Karpas-422 (cell line): ENCODE results near the gene UCN3. TPM values are rescaled to one million over a fixed set of nuclear protein-coding genes. Genes with fewer than 3 reads are reported as not detected.
A peak's percentile ranks its signal among the peaks of the same experiment; 100 is the strongest.

Experiments
- DNase-seq: peaks from one replicate; pipeline ENCODE4 v3.0.0-alpha.2; 2015
- H2AFZ ChIP-seq: fragments of 200-600 bp; sonication (generic); 2 replicates; pipeline ENCODE4 v1.6.1; 2014; ENCODE audit warnings: antibody characterized with exemption, low read length, mixed read lengths
- H3K27ac ChIP-seq: fragments of 200-600 bp; sonication (generic); 2 replicates; pipeline ENCODE4 v1.5.1; 2014; ENCODE audit warnings: mild to moderate bottlenecking, low read length, moderate library complexity
- H3K27me3 ChIP-seq: fragments of 200-600 bp; sonication (generic); 2 replicates; pipeline ENCODE4 v1.6.1; 2014; ENCODE audit warnings: low read length, mixed read lengths
- H3K36me3 ChIP-seq: fragments of 200-600 bp; sonication (generic); 2 replicates; pipeline ENCODE4 v1.6.1; 2014; ENCODE audit warnings: low read length, mixed read lengths; ENCODE audit not compliant: insufficient read depth
- H3K4me1 ChIP-seq: fragments of 200-600 bp; sonication (generic); 2 replicates; pipeline ENCODE4 v1.6.1; 2014; ENCODE audit warnings: mild to moderate bottlenecking, low read length, mixed read lengths
- H3K4me2 ChIP-seq: fragments of 200-600 bp; sonication (generic); 2 replicates; pipeline ENCODE4 v1.6.1; 2014; ENCODE audit warnings: low read length, low read depth, mild to moderate bottlenecking; ENCODE audit not compliant: poor library complexity, severe bottlenecking
- H3K4me3 ChIP-seq: fragments of 200-600 bp; sonication (generic); 2 replicates; pipeline ENCODE4 v1.5.1; 2014; ENCODE audit warnings: mild to moderate bottlenecking, antibody characterized with exemption, low read length, mixed read lengths
- H3K79me2 ChIP-seq: fragments of 200-600 bp; sonication (generic); 2 replicates; pipeline ENCODE4 v1.6.1; 2014; ENCODE audit warnings: mild to moderate bottlenecking, low read length, mixed read lengths
- H3K9ac ChIP-seq: fragments of 200-600 bp; sonication (generic); 2 replicates; pipeline ENCODE4 v1.6.0; 2014; ENCODE audit warnings: low read length
- H3K9me2 ChIP-seq: fragments of 200-600 bp; sonication (generic), shearing (Covaris generic); replicated peaks from 2 replicates; pipeline ENCODE4 v1.6.0; 2014; ENCODE audit warnings: mild to moderate bottlenecking, low read length, moderate library complexity; ENCODE audit not compliant: insufficient read depth
- H3K9me3 ChIP-seq: fragments of 300-700, 200-600 bp; sonication (generic); 2 replicates; pipeline ENCODE4 v1.6.1; 2014; ENCODE audit warnings: low read length, mixed read lengths
- H4K20me1 ChIP-seq: fragments of 200-600 bp; sonication (generic); 2 replicates; pipeline ENCODE4 v1.6.1; 2014; ENCODE audit warnings: mild to moderate bottlenecking, antibody characterized with exemption, low read length, low read depth; ENCODE audit not compliant: insufficient read depth
- total RNA-seq: library from RNA; depleted of rRNA; stranded (reverse); fragments of >200 nt; shearing (Covaris generic); gene quantifications from 2 replicates; pipeline ENCODE4 v1.2.3, GENCODE V29; 2014; ENCODE audit warnings: low replicate concordance; rRNA removed

UCN3 gene
- not detected in 2 replicates for total RNA-seq

- H3K9me3 ChIP-seq, result no peaks in the 10 kb centered on the region
- H4K20me1 ChIP-seq, result no peaks in the 10 kb centered on the region
- H3K9me2 ChIP-seq, result no peaks in the 10 kb centered on the region
- H2AFZ ChIP-seq, result no peak within 1 kb of the TSS
- no peaks in the 10 kb centered on the region for H3K27me3 ChIP-seq
- no peaks in the 10 kb centered on the region for H3K36me3 ChIP-seq
- no peak within 1 kb of the TSS for H3K27ac ChIP-seq
- H3K4me1 ChIP-seq, result no peaks in the 10 kb centered on the region
- H3K79me2 ChIP-seq, result no peaks in the 10 kb centered on the region
- DNase-seq, result no peak
- no peak within 1 kb of the TSS for H3K4me2 ChIP-seq
- H3K4me3 ChIP-seq, result no peak within 1 kb of the TSS
- no peak within 1 kb of the TSS for H3K9ac ChIP-seq
These were observed at the start of gene UCN3 for GRCh38 chr10:5364890-5365338. TSS of gene UCN3 (plus strand) at chr10:5364966. CDS start at chr10:5373721, 8,755 bp downstream.

- Histone ChIP-seq H3K4me1 (no peaks in the 10 kb centered on the region), H3K9me2 (no peaks in the 10 kb centered on the region), H3K4me2 (no peak overlapping the region), H3K9me3 (no peaks in the 10 kb centered on the region), H3K4me3 (no peak overlapping the region), H3K27me3 (no peaks in the 10 kb centered on the region), H3K9ac (no peak overlapping the region), H3K36me3 (no peaks in the 10 kb centered on the region), H4K20me1 (no peaks in the 10 kb centered on the region), H3K27ac (no peak overlapping the region), H3K79me2 (no peaks in the 10 kb centered on the region), H2AFZ (no peak overlapping the region)
- no peak for DNase-seq
These were observed 47.1 kb upstream of the UCN3 start for GRCh38 chr10:5317547-5318107.

GRCh38 chr10:5318148-5318547, 46.6 kb upstream of the UCN3 start:
- H3K27ac ChIP-seq, result no peak overlapping the region
- no peaks in the 10 kb centered on the region for H4K20me1 ChIP-seq
- no peak for DNase-seq
- H3K4me1 ChIP-seq, result no peaks in the 10 kb centered on the region
- no peak overlapping the region for H3K9ac ChIP-seq
- H2AFZ ChIP-seq, result no peak overlapping the region
- H3K9me2 ChIP-seq, result no peaks in the 10 kb centered on the region
- H3K9me3 ChIP-seq, result no peaks in the 10 kb centered on the region
- H3K36me3 ChIP-seq, result no peaks in the 10 kb centered on the region
- no peaks in the 10 kb centered on the region for H3K79me2 ChIP-seq
- H3K4me2 ChIP-seq, result no peak overlapping the region
- H3K27me3 ChIP-seq, result no peaks in the 10 kb centered on the region
- H3K4me3 ChIP-seq, result no peak overlapping the region

GRCh38 chr10:5319863-5320262, 44.9 kb upstream of the UCN3 start:
- no peak overlapping the region for H3K4me2 ChIP-seq

GRCh38 chr10:5321273-5321672, 43.5 kb upstream of the UCN3 start:
- Histone ChIP-seq H3K36me3 (no peaks in the 10 kb centered on the region), H3K27me3 (no peaks in the 10 kb centered on the region), H3K27ac (no peak overlapping the region), H3K79me2 (no peaks in the 10 kb centered on the region), H3K9me2 (no peaks in the 10 kb centered on the region), H3K9me3 (no peaks in the 10 kb centered on the region), H2AFZ (no peak overlapping the region), H3K4me3 (no peak overlapping the region), H3K4me2 (no peak overlapping the region), H3K4me1 (no peaks in the 10 kb centered on the region), H3K9ac (no peak overlapping the region), H4K20me1 (no peaks in the 10 kb centered on the region)
- DNase-seq, result no peak

More at GRCh38 chr10:5319863-5320262, 44.9 kb upstream of the UCN3 start:
- Histone ChIP-seq H3K4me1 (no peaks in the 10 kb centered on the region), H3K36me3 (no peaks in the 10 kb centered on the region), H3K4me3 (no peak overlapping the region), H3K9me3 (no peaks in the 10 kb centered on the region), H4K20me1 (no peaks in the 10 kb centered on the region), H3K27ac (no peak overlapping the region), H3K79me2 (no peaks in the 10 kb centered on the region), H3K9ac (no peak overlapping the region), H3K9me2 (no peaks in the 10 kb centered on the region), H3K27me3 (no peaks in the 10 kb centered on the region), H2AFZ (no peak overlapping the region)
- DNase-seq, result no peak

GRCh38 chr10:5323446-5323845, 41.3 kb upstream of the UCN3 start:
- H3K36me3 ChIP-seq, result no peaks in the 10 kb centered on the region
- H4K20me1 ChIP-seq, result no peaks in the 10 kb centered on the region
- H3K4me2 ChIP-seq, result no peak overlapping the region
- no peak overlapping the region for H3K4me3 ChIP-seq
- no peaks in the 10 kb centered on the region for H3K4me1 ChIP-seq
- DNase-seq, result no peak
- no peak overlapping the region for H3K9ac ChIP-seq
- H3K9me3 ChIP-seq, result no peaks in the 10 kb centered on the region
- H3K27ac ChIP-seq, result no peak overlapping the region
- no peaks in the 10 kb centered on the region for H3K79me2 ChIP-seq
- H3K27me3 ChIP-seq, result no peaks in the 10 kb centered on the region
- no peak overlapping the region for H2AFZ ChIP-seq
- H3K9me2 ChIP-seq, result no peaks in the 10 kb centered on the region

GRCh38 chr10:5325076-5325475, 39.7 kb upstream of the UCN3 start:
- no peaks in the 10 kb centered on the region for H3K9me2 ChIP-seq
- no peaks in the 10 kb centered on the region for H3K79me2 ChIP-seq
- no peaks in the 10 kb centered on the region for H3K4me1 ChIP-seq
- DNase-seq, result no peak
- no peak overlapping the region for H3K9ac ChIP-seq
- H2AFZ ChIP-seq, result no peak overlapping the region
- no peaks in the 10 kb centered on the region for H4K20me1 ChIP-seq
- no peaks in the 10 kb centered on the region for H3K36me3 ChIP-seq
- H3K27ac ChIP-seq, result no peak overlapping the region
- no peaks in the 10 kb centered on the region for H3K9me3 ChIP-seq
- H3K4me3 ChIP-seq, result no peak overlapping the region
- H3K4me2 ChIP-seq, result no peak overlapping the region
- no peaks in the 10 kb centered on the region for H3K27me3 ChIP-seq

- H3K4me1 ChIP-seq, result peaks cover 7% of the 10 kb centered on the region; the same call in 1 of the 2 replicates
- no peaks in the 10 kb centered on the region for H3K9me3 ChIP-seq
- no peaks in the 10 kb centered on the region for H4K20me1 ChIP-seq
- no peaks in the 10 kb centered on the region for H3K27me3 ChIP-seq
- H3K9me2 ChIP-seq, result no peaks in the 10 kb centered on the region
- no peak overlapping the region for H3K9ac ChIP-seq
- no peak overlapping the region for H3K4me3 ChIP-seq
- no peak overlapping the region for H3K27ac ChIP-seq
- no peaks in the 10 kb centered on the region for H3K36me3 ChIP-seq
- DNase-seq, result peak; percentile 51
- no peaks in the 10 kb centered on the region for H3K79me2 ChIP-seq
- H3K4me2 ChIP-seq, result no peak overlapping the region
- no peak overlapping the region for H2AFZ ChIP-seq
These were observed 30.4 kb upstream of the UCN3 start for GRCh38 chr10:5334196-5334880.
